ENCODE measurements around the gene PRICKLE4.

DNA sequence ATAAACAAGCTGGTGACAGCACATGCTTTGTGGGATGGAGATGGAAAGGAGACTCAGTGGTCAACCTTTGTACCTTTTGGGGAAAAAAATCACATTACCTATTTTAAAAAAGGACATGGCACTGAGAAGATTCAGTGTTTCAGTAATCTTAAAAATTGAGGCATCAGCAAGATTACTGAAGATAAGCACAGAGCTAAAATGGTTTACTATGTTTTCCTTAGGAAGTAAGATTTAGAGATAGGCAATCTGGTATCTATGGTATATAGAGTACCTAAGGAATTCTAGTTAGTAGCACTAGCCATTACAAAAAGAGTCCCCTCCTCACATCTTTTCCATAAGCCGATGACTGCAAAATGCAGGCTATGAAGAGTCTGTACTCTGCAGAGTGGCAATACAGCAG is 42.6 kb downstream of the PRICKLE4 start:
- TF ChIP-seq, protein P1, sequence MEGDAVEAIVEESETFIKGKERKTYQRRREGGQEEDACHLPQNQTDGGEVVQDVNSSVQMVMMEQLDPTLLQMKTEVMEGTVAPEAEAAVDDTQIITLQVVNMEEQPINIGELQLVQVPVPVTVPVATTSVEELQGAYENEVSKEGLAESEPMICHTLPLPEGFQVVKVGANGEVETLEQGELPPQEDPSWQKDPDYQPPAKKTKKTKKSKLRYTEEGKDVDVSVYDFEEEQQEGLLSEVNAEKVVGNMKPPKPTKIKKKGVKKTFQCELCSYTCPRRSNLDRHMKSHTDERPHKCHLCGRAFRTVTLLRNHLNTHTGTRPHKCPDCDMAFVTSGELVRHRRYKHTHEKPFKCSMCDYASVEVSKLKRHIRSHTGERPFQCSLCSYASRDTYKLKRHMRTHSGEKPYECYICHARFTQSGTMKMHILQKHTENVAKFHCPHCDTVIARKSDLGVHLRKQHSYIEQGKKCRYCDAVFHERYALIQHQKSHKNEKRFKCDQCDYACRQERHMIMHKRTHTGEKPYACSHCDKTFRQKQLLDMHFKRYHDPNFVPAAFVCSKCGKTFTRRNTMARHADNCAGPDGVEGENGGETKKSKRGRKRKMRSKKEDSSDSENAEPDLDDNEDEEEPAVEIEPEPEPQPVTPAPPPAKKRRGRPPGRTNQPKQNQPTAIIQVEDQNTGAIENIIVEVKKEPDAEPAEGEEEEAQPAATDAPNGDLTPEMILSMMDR (IDR thresholded peaks at IDR 0.05): no peak
- TF ChIP-seq POLR2A (IDR thresholded peaks at IDR 0.05) (no peak), POLR2AphosphoS5 (IDR thresholded peaks at IDR 0.05) (no peak)
